PC-9 (cell line): ENCODE measurements around the gene ERMARD. TPM values are rescaled to one million over a fixed set of nuclear protein-coding genes. Genes with fewer than 3 reads are reported as not detected.
"Not testable (repeated sequence)": the region's sequence is repeated elsewhere in the genome, so short reads cannot be mapped to it uniquely, and the experiment has no call there.

Source experiments
- BruUV-seq: library from RNA; stranded (reverse); fragments of 400-500 nt; replicated peaks from 2 replicates; lab custom pipeline; 2021; lab: Mats Ljungman, UMichigan
- CTCF ChIA-PET: fragments of 300-600 bp; sonication (Branson Sonifier 250); formaldehyde crosslinking; loops from one replicate; lab custom pipeline; 2022; ENCODE audit warnings: antibody characterized with exemption; lab: Charles Lee
- POLR2A ChIA-PET: fragments of 300-600 bp; sonication (Branson Sonifier 250); formaldehyde crosslinking; loops from one replicate; lab custom pipeline; 2022; ENCODE audit warnings: antibody characterized with exemption; ENCODE audit not compliant: unreplicated experiment; lab: Charles Lee
- DNase-seq, 2 experiments: peaks; one replicate each; pipeline versions ENCODE4 v3.0.0 to v3.0.0-alpha.2; 2015 to 2022; ENCODE audit warnings: mixed read lengths in 1 of 2
- H2AFZ ChIP-seq: fragments of 200-600 bp; sonication (generic); 2 replicates; pipeline ENCODE4 v1.8.1; 2017; ENCODE audit warnings: antibody characterized with exemption
- H3F3A ChIP-seq: fragments of 200-600 bp; sonication (generic); 2 replicates; pipeline ENCODE4 v1.8.1; 2017; ENCODE audit warnings: antibody characterized with exemption, mild to moderate bottlenecking, low read depth; ENCODE audit not compliant: insufficient read depth
- H3K27ac ChIP-seq: fragments of 200-600 bp; sonication (generic); 2 replicates; pipeline ENCODE4 v1.6.1; 2016; ENCODE audit warnings: mixed run types
- H3K27me3 ChIP-seq: fragments of 200-600 bp; sonication (generic); 2 replicates; pipeline ENCODE4 v1.6.1; 2016; ENCODE audit warnings: low read depth, mixed run types; ENCODE audit not compliant: insufficient read depth
- H3K36me3 ChIP-seq: fragments of 200-600 bp; sonication (generic); 2 replicates; pipeline ENCODE4 v1.6.1; 2016; ENCODE audit warnings: low read depth, mixed run types
- H3K4me1 ChIP-seq: fragments of 200-600 bp; sonication (generic); replicated peaks from 2 replicates; pipeline ENCODE4 v1.6.1; 2016; ENCODE audit warnings: mixed run types; ENCODE audit not compliant: insufficient read depth
- H3K4me2 ChIP-seq: fragments of 200-600 bp; sonication (generic); 2 replicates; pipeline ENCODE4 v1.6.1; 2017; ENCODE audit warnings: mixed run types
- H3K4me3 ChIP-seq: fragments of 200-600 bp; sonication (generic); 2 replicates; pipeline ENCODE4 v1.6.1; 2016; ENCODE audit warnings: mixed run types
- H3K79me2 ChIP-seq: fragments of 200-600 bp; sonication (generic); 2 replicates; pipeline ENCODE4 v1.6.1; 2017; ENCODE audit warnings: low read depth, mixed run types
- H3K9me2 ChIP-seq: fragments of 200-600 bp; sonication (generic); 2 replicates; pipeline ENCODE4 v1.8.1; 2017; ENCODE audit warnings: mild to moderate bottlenecking; ENCODE audit not compliant: insufficient read depth
- H3K9me3 ChIP-seq: fragments of 200-600 bp; sonication (generic); 2 replicates; pipeline ENCODE4 v1.8.1; 2016; ENCODE audit warnings: low read depth; ENCODE audit not compliant: insufficient read depth
- H4K20me1 ChIP-seq: fragments of 200-600 bp; sonication (generic); 2 replicates; pipeline ENCODE4 v1.8.1; 2017; ENCODE audit not compliant: insufficient read depth
- CTCF ChIP-seq: fragments of 200-600 bp; sonication (generic); conservative IDR thresholded peaks from 2 replicates; pipeline ENCODE4 v1.6.1; 2017; ENCODE audit warnings: mixed run types, antibody characterized with exemption, mild to moderate bottlenecking, moderate library complexity
- EZH2 ChIP-seq: fragments of 200-600 bp; sonication (generic); IDR thresholded peaks from 2 replicates; pipeline ENCODE4 v1.8.0; 2017; ENCODE audit warnings: antibody characterized with exemption, low read depth
- intact Hi-C: fragments of 100-400 bp; cut with micrococcal nuclease; formaldehyde crosslinking; loops from one replicate; pipeline ENCODE4 v1.10.0; 2022; ENCODE audit not compliant: unreplicated experiment
- total RNA-seq: library from RNA; stranded (reverse); gene quantifications from 2 replicates; pipeline ENCODE4 v1.2.3, GENCODE V29; 2021

ERMARD gene
- total RNA-seq, 1 experiment from 2014 or later, result 19.3 TPM

GRCh38 chr6:169755162-169755561 lies 3.7 kb downstream of the ERMARD start:
- H3K9me3 ChIP-seq, result no peaks in the 10 kb centered on the region
- TF ChIP-seq EZH2 (no peak), CTCF (no peak)
- ChIA-PET POLR2A (no interaction called here), CTCF (no interaction called here)
- BruUV-seq, result no TSS peak
- H3K36me3 ChIP-seq, result no peaks in the 10 kb centered on the region
- DNase-seq, result no peak
- H3K4me3 ChIP-seq, result no peak overlapping the region
- H3K4me1 ChIP-seq, result peaks cover 11% of the 10 kb centered on the region
- H2AFZ ChIP-seq, result no peak overlapping the region
- no peaks in the 10 kb centered on the region for H4K20me1 ChIP-seq
- no peak overlapping the region for H3K4me2 ChIP-seq
- no peaks in the 10 kb centered on the region for H3K27me3 ChIP-seq
- H3K79me2 ChIP-seq, result peaks cover 20% of the 10 kb centered on the region
- no peaks in the 10 kb centered on the region for H3K9me2 ChIP-seq
- H3F3A ChIP-seq, result no peaks in the 10 kb centered on the region
- no peak overlapping the region for H3K27ac ChIP-seq
- intact Hi-C loops, result no loop called here

- no peak overlapping the region for H3K27ac ChIP-seq
- no peaks in the 10 kb centered on the region for H3K9me2 ChIP-seq
- TF ChIP-seq EZH2 (no peak), CTCF (no peak)
- intact Hi-C loops, result no loop called here
- H3K27me3 ChIP-seq, result no peaks in the 10 kb centered on the region
- no peaks in the 10 kb centered on the region for H3K79me2 ChIP-seq
- no peaks in the 10 kb centered on the region for H3K4me1 ChIP-seq
- no TSS peak for BruUV-seq
- H2AFZ ChIP-seq, result no peak overlapping the region
- POLR2A ChIA-PET, result no interaction called here
- no peaks in the 10 kb centered on the region for H3K36me3 ChIP-seq
- no peak overlapping the region for H3K4me3 ChIP-seq
- H3K9me3 ChIP-seq, result no peaks in the 10 kb centered on the region
- H3K4me2 ChIP-seq, result no peak overlapping the region
- H4K20me1 ChIP-seq, result no peaks in the 10 kb centered on the region; the same call in 1 of the 2 replicates
- CTCF ChIA-PET, result no interaction called here
- no peak for DNase-seq
- H3F3A ChIP-seq, result no peaks in the 10 kb centered on the region
Observed at GRCh38 chr6:169763308-169763707, 11.9 kb downstream of the ERMARD start.

GRCh38 chr6:169763881-169764280 lies 12.5 kb downstream of the ERMARD start:
- H3K9me3 ChIP-seq, result no peaks in the 10 kb centered on the region
- POLR2A ChIA-PET, result no interaction called here
- CTCF ChIA-PET, result no interaction called here
- H3K4me1 ChIP-seq, result no peaks in the 10 kb centered on the region
- no peaks in the 10 kb centered on the region; the same call in 1 of the 2 replicates for H4K20me1 ChIP-seq
- no peaks in the 10 kb centered on the region for H3K36me3 ChIP-seq
- no TSS peak for BruUV-seq
- H3F3A ChIP-seq, result no peaks in the 10 kb centered on the region
- H3K27ac ChIP-seq, result no peak overlapping the region
- H3K79me2 ChIP-seq, result no peaks in the 10 kb centered on the region
- intact Hi-C loops, result no loop called here
- DNase-seq, result no peak
- no peak overlapping the region for H2AFZ ChIP-seq
- H3K9me2 ChIP-seq, result no peaks in the 10 kb centered on the region
- H3K4me3 ChIP-seq, result no peak overlapping the region
- TF ChIP-seq EZH2 (no peak), CTCF (no peak)
- no peaks in the 10 kb centered on the region for H3K27me3 ChIP-seq
- no peak overlapping the region for H3K4me2 ChIP-seq

DNA sequence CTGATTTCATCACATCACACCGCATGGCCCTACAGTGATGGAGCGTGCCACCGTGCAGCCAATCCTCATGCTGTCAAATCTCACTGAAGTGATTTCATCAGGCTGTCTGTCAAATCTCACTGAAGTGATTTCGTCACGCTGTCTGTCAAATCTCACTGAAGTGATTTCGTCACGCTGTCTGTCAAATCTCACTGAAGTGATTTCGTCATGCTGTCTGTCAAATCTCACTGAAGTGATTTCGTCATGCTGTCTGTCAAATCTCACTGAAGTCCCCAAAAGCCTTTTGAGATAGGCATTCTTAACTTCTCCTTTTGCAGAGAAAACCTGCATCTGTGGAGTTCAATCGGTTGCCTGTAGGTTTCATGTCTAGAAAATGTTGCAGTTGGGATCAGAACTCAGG lies 14.4 kb downstream of the ERMARD start:
- H3K36me3 ChIP-seq, H3K9me3 ChIP-seq, H3K4me2 ChIP-seq, BruUV-seq, H3K9me2 ChIP-seq, H3K79me2 ChIP-seq, H3K27ac ChIP-seq, H3K4me3 ChIP-seq, H3K27me3 ChIP-seq, H3K4me1 ChIP-seq, POLR2A ChIA-PET, H4K20me1 ChIP-seq, H3F3A ChIP-seq, DNase-seq, CTCF ChIA-PET, intact Hi-C loops, H2AFZ ChIP-seq: not testable (repeated sequence)
